SH-SY5Y (cell line): ENCODE results near the gene RPS21.

ENCODE experiments used
- GATA2 ChIP-seq: IDR thresholded peaks from 2 replicates; pipeline ENCODE4 v1.6.1; 2011; ENCODE audit warnings: mild to moderate bottlenecking, low read depth, low read length
- GATA3 ChIP-seq: IDR thresholded peaks from 2 replicates; pipeline ENCODE4 v1.6.1; 2011; ENCODE audit warnings: low read depth, mild to moderate bottlenecking, low read length, moderate library complexity

RPS21 gene

GRCh38 chr20:62350629-62351422 is 36.1 kb upstream of the RPS21 start:
- no peak for TF ChIP-seq GATA2
- no peak for TF ChIP-seq GATA3

GRCh38 chr20:62351469-62352401 is 35.2 kb upstream of the RPS21 start:
- TF ChIP-seq GATA2 (no peak), GATA3 (no peak)

- TF ChIP-seq GATA2 (peak; percentile 90), GATA3 (no peak)
Observed at GRCh38 chr20:62352402-62353288, 34.3 kb upstream of the RPS21 start.

- TF ChIP-seq GATA2 (no peak), GATA3 (no peak)
Observed at GRCh38 chr20:62353289-62354030, 33.4 kb upstream of the RPS21 start.

GRCh38 chr20:62354031-62354808 is 32.7 kb upstream of the RPS21 start:
- TF ChIP-seq GATA2 (no peak), GATA3 (no peak)

GRCh38 chr20:62354811-62355341 is 32.0 kb upstream of the RPS21 start:
- TF ChIP-seq GATA3 = no peak

- TF ChIP-seq GATA3 (no peak), GATA2 (no peak)
Observed at GRCh38 chr20:62355516-62355877, 31.4 kb upstream of the RPS21 start.

GRCh38 chr20:62355878-62356588 is 30.9 kb upstream of the RPS21 start:
- TF ChIP-seq GATA3 (no peak), GATA2 (no peak)

- no peak for TF ChIP-seq GATA3
- no peak for TF ChIP-seq GATA2
Observed at GRCh38 chr20:62356589-62357186, 30.2 kb upstream of the RPS21 start.

GRCh38 chr20:62357187-62357667 is 29.7 kb upstream of the RPS21 start:
- TF ChIP-seq GATA2 (no peak), GATA3 (no peak)

- no peak for TF ChIP-seq GATA2
- TF ChIP-seq GATA3 = no peak
Observed at GRCh38 chr20:62357681-62358080, 29.2 kb upstream of the RPS21 start.
